Prostate gland (tissue), 2 donors: Measurements from ENCODE around the gene MYO5B. TPM values are rescaled to one million over a fixed set of nuclear protein-coding genes. Genes with fewer than 3 reads are reported as not detected.

ENCODE experiments used
- DNase-seq: peaks from one replicate; pipeline ENCODE4 v3.0.0-alpha.2; 2019; ENCODE audit warnings: low spot score
- H3K27ac ChIP-seq, 2 donors: fragments of 200-600 bp; sonication (generic); 2 replicates each; pipeline ENCODE4 v1.5.1; 2017 to 2019
- H3K27me3 ChIP-seq: fragments of 200-600 bp; sonication (generic); replicated peaks from 2 replicates; pipeline ENCODE4 v1.5.1; 2019; ENCODE audit not compliant: insufficient read depth
- H3K36me3 ChIP-seq, 2 donors: fragments of 200-600 bp; sonication (generic); 1 replicate in 1 of 2; 2 replicates in 1 of 2; pipeline versions ENCODE4 v1.5.1 to v1.8.1; 2017 to 2019
- H3K4me1 ChIP-seq: fragments of 200-600 bp; sonication (generic); replicated peaks from 2 replicates; pipeline ENCODE4 v1.5.1; 2019
- H3K4me3 ChIP-seq, 2 donors: fragments of 200-600 bp; sonication (generic); 2 replicates each; pipeline ENCODE4 v1.5.1; 2017 to 2019
- H3K9me3 ChIP-seq: fragments of 200-600 bp; sonication (generic); 2 replicates; pipeline ENCODE4 v1.5.1; 2017
- CTCF ChIP-seq, 4 experiments: fragments of 200-600 bp in 2 of 4; fragments of 450-650 bp in 2 of 4; sonication (generic) in 2 of 4; IDR thresholded peaks; 1 replicate in 3 of 4; 2 replicates in 1 of 4; pipeline ENCODE4 v1.5.1; 2016 to 2019; ENCODE audit warnings: antibody characterized with exemption in 4 of 4, mild to moderate bottlenecking in 2 of 4, moderate library complexity in 2 of 4
- POLR2A ChIP-seq: fragments of 450-650 bp; IDR thresholded peaks from one replicate; pipeline ENCODE4 v1.6.1; 2016; ENCODE audit warnings: antibody characterized with exemption, mild to moderate bottlenecking
- POLR2AphosphoS5 ChIP-seq: sonication (generic); formaldehyde crosslinking; IDR thresholded peaks from one replicate; pipeline ENCODE4 v1.6.1; 2017; ENCODE audit warnings: antibody characterized with exemption
- WGBS: methylation state at CpG from one replicate; pipeline ENCODE4 v1.1.5; 2018; 5-methylcytosine and 5-hydroxymethylcytosine counted together
- intact Hi-C: fragments of 100-400 bp; cut with DNase I; formaldehyde crosslinking; loops from one replicate; pipeline ENCODE4 v1.14.2; 2022
- total RNA-seq, 2 donors: library from RNA; depleted of rRNA; stranded (reverse); fragments of >200 nt; gene quantifications; one replicate each; pipeline ENCODE4 v1.1.0, GENCODE V29; 2016

The MYO5B gene
- total RNA-seq, 2 donors from 2014 or later = 28.5 to 31.1 TPM

- Histone ChIP-seq H3K9me3 (no peaks in the 10 kb centered on the region), H3K27me3 (no peaks in the 10 kb centered on the region), H3K4me1 (no peaks in the 10 kb centered on the region), H3K27ac (no peak overlapping the region), H3K4me3 (no peak overlapping the region), H3K36me3 (no peaks in the 10 kb centered on the region)
- 75% methylated on average over 4 of the region's 4 CpGs for WGBS
- DNase-seq = no peak
- intact Hi-C loops = no loop called here
- TF ChIP-seq POLR2A (no peak), CTCF (IDR thresholded peaks at IDR 0.05) (no peak), POLR2AphosphoS5 (no peak)
Observed at GRCh38 chr18:50138181-50139064, 56.5 kb downstream of the MYO5B start.

GRCh38 chr18:50135903-50136302, 59.0 kb downstream of the MYO5B start:
- H3K4me3 ChIP-seq = no peak overlapping the region
- no peak overlapping the region for H3K27ac ChIP-seq
- no peaks in the 10 kb centered on the region for H3K9me3 ChIP-seq
- no peak for DNase-seq
- H3K4me1 ChIP-seq = no peaks in the 10 kb centered on the region
- intact Hi-C loops = no loop called here
- TF ChIP-seq CTCF (IDR thresholded peaks at IDR 0.05) = no peak
- no peak for TF ChIP-seq POLR2A
- TF ChIP-seq POLR2AphosphoS5 = no peak
- 88% methylated on average over 9 of the region's 9 CpGs for WGBS
- no peaks in the 10 kb centered on the region for H3K27me3 ChIP-seq
- H3K36me3 ChIP-seq = no peaks in the 10 kb centered on the region

GRCh38 chr18:50133526-50133925, 61.4 kb downstream of the MYO5B start:
- H3K36me3 ChIP-seq = no peaks in the 10 kb centered on the region
- peak overlapping the region in 1 of 2 donors; percentile 60 for H3K27ac ChIP-seq
- intact Hi-C loops = no loop called here
- H3K9me3 ChIP-seq = no peaks in the 10 kb centered on the region
- no peak for DNase-seq
- no peaks in the 10 kb centered on the region for H3K4me1 ChIP-seq
- 95% methylated on average over 4 of the region's 4 CpGs for WGBS
- no peaks in the 10 kb centered on the region for H3K27me3 ChIP-seq
- H3K4me3 ChIP-seq = no peak overlapping the region
- TF ChIP-seq POLR2A = no peak
- no peak for TF ChIP-seq CTCF (IDR thresholded peaks at IDR 0.05)

- no peak overlapping the region for H3K4me3 ChIP-seq
- intact Hi-C loops = no loop called here
Observed at GRCh38 chr18:50131591-50131990, 63.4 kb downstream of the MYO5B start.

More at GRCh38 chr18:50131591-50131990, 63.4 kb downstream of the MYO5B start:
- Histone ChIP-seq H3K9me3 (no peaks in the 10 kb centered on the region), H3K27me3 (no peaks in the 10 kb centered on the region), H3K4me1 (no peaks in the 10 kb centered on the region), H3K27ac (no peak overlapping the region), H3K36me3 (no peaks in the 10 kb centered on the region)
- DNase-seq = no peak
- TF ChIP-seq POLR2A (no peak), CTCF (IDR thresholded peaks at IDR 0.05) (no peak), POLR2AphosphoS5 (no peak)
